Measurements from ENCODE around the gene PGS1.
A peak's percentile ranks its signal among the peaks of the same experiment; 100 is the strongest.

The PGS1 gene

GRCh38 chr17:78346605-78347250 lies 31.7 kb upstream of the PGS1 start:
- no peak for DNase-seq

- DNase-seq, result no peak
Observed at GRCh38 chr17:78347453-78347852, 31.0 kb upstream of the PGS1 start.

- DNase-seq, result no peak
Observed at GRCh38 chr17:78348055-78348770, 30.2 kb upstream of the PGS1 start.

GRCh38 chr17:78349891-78350642 lies 28.4 kb upstream of the PGS1 start:
- DNase-seq, result no peak

- DNase-seq, result no peak
Observed at GRCh38 chr17:78351449-78352006, 26.9 kb upstream of the PGS1 start.

- DNase-seq, result no peak
Observed at GRCh38 chr17:78353834-78354233, 24.6 kb upstream of the PGS1 start.

- no peak for DNase-seq
Observed at GRCh38 chr17:78355045-78355641, 23.3 kb upstream of the PGS1 start.

- no peak for DNase-seq
Observed at GRCh38 chr17:78355701-78356100, 22.7 kb upstream of the PGS1 start.

GRCh38 chr17:78356101-78356713 lies 22.2 kb upstream of the PGS1 start:
- no peak for DNase-seq

GRCh38 chr17:78357177-78357586 lies 21.3 kb upstream of the PGS1 start:
- no peak for DNase-seq

- no peak for DNase-seq
Observed at GRCh38 chr17:78357672-78358537, 20.5 kb upstream of the PGS1 start.

GRCh38 chr17:78358538-78359320 lies 19.7 kb upstream of the PGS1 start:
- no peak for DNase-seq

GRCh38 chr17:78359321-78359996 lies 19.0 kb upstream of the PGS1 start:
- no peak for DNase-seq

GRCh38 chr17:78359997-78360370 lies 18.5 kb upstream of the PGS1 start, which contains the start of gene SOCS3:
SOCS3 (minus strand) TSS chr17:78360077; CDS start chr17:78359095, 982 bp downstream.
- DNase-seq, result peak; percentile 96

- DNase-seq, result peak; percentile 73
Observed at GRCh38 chr17:78360371-78361224, 17.9 kb upstream of the PGS1 start.

GRCh38 chr17:78361225-78361701 lies 17.2 kb upstream of the PGS1 start:
- no peak for DNase-seq

GRCh38 chr17:78362232-78362631 lies 16.2 kb upstream of the PGS1 start:
- DNase-seq, result no peak

GRCh38 chr17:78362671-78363070 lies 15.8 kb upstream of the PGS1 start:
- DNase-seq, result no peak
